ENCODE results near the gene TROAP.

TROAP gene

GRCh38 chr12:49283541-49284429, 39.3 kb upstream of the TROAP start:
- Histone ChIP-seq H3K9me3 (ENCODE audit: control insufficient read depth in 1 of 2, low read length in 2 of 2) (no peaks in the 10 kb centered on the region), H3K27ac (ENCODE audit: low read depth, low read length) (no peak overlapping the region), H3K36me3 (ENCODE audit: control insufficient read depth in 1 of 2, insufficient read depth in 2 of 2, low read length in 2 of 2) (no peaks in the 10 kb centered on the region), H3K4me3 (ENCODE audit: low read depth in 1 of 2, low read length in 2 of 2) (no peak overlapping the region), H3K4me1 (ENCODE audit: control insufficient read depth in 1 of 2, insufficient read depth in 2 of 2, low read length in 2 of 2) (no peaks in the 10 kb centered on the region), H3K27me3 (ENCODE audit: control insufficient read depth in 1 of 2, insufficient read depth in 2 of 2, low read length in 2 of 2) (peaks cover under 1 to 5% of the 10 kb centered on the region in 2 donors), H3K9ac (ENCODE audit: low read depth in 1 of 2, low read length in 2 of 2) (no peak overlapping the region)

DNA sequence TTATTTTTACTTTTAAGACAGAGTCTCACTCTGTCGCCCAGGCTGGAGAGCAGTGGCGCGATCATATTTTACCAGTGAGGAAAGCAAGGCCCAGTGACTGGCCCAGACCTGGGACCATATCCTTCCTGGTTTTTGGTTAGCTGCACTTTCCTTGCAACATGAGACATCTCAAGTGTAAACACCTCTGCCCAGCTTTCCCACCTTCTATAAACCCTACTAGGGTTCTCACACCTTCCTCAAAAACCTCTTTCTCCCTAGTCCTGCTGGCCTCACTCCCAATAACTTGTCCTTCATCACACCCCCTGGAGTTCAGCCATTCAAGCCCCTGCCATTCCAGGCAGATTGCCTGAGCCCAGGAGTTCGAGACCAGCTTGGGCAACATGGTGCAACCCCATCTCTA, 38.4 kb upstream of the TROAP start:
- Histone ChIP-seq H3K4me3 (ENCODE audit: low read depth in 1 of 2, low read length in 2 of 2) (no peak overlapping the region), H3K36me3 (ENCODE audit: control insufficient read depth in 1 of 2, insufficient read depth in 2 of 2, low read length in 2 of 2) (no peaks in the 10 kb centered on the region), H3K27me3 (ENCODE audit: control insufficient read depth in 1 of 2, insufficient read depth in 2 of 2, low read length in 2 of 2) (peaks cover 5 to 6% of the 10 kb centered on the region in 2 donors), H3K9ac (ENCODE audit: low read depth in 1 of 2, low read length in 2 of 2) (no peak overlapping the region), H3K4me1 (ENCODE audit: control insufficient read depth in 1 of 2, insufficient read depth in 2 of 2, low read length in 2 of 2) (no peaks in the 10 kb centered on the region), H3K27ac (ENCODE audit: low read depth, low read length) (no peak overlapping the region), H3K9me3 (ENCODE audit: control insufficient read depth in 1 of 2, low read length in 2 of 2) (no peaks in the 10 kb centered on the region)

DNA sequence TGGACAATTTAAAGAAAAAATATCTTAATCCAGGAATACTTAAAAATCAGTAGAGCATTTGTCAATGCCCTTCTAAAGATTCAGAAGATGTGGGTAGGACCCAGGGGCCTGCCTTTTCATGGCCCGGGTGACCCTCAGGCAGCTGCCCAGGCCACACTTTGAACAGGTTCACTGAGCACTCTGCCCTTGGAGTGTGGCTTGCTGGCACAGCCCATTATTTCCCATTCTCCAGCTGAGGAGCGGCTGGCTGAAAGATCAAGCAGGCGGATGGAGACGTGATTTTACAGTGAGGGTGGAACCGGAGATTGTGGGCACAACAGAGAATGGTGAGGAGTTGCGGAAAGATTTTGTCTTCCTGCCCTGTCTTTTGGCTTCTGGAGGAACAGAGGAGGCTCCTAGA, 35.2 kb upstream of the TROAP start:
- H3K27ac ChIP-seq (ENCODE audit: low read depth, low read length), result no peak overlapping the region
- H3K4me1 ChIP-seq (ENCODE audit: control insufficient read depth in 1 of 2, insufficient read depth in 2 of 2, low read length in 2 of 2), result peaks cover under 1 to 7% of the 10 kb centered on the region in 2 donors
- H3K9ac ChIP-seq (ENCODE audit: low read depth in 1 of 2, low read length in 2 of 2), result no peak overlapping the region
- H3K27me3 ChIP-seq (ENCODE audit: control insufficient read depth in 1 of 2, insufficient read depth in 2 of 2, low read length in 2 of 2), result peaks cover 5 to 6% of the 10 kb centered on the region in 2 donors
- H3K9me3 ChIP-seq (ENCODE audit: control insufficient read depth in 1 of 2, low read length in 2 of 2), result no peaks in the 10 kb centered on the region
- H3K36me3 ChIP-seq (ENCODE audit: control insufficient read depth in 1 of 2, insufficient read depth in 2 of 2, low read length in 2 of 2), result no peaks in the 10 kb centered on the region
- H3K4me3 ChIP-seq (ENCODE audit: low read depth in 1 of 2, low read length in 2 of 2), result no peak overlapping the region

GRCh38 chr12:49288412-49288853, 34.6 kb upstream of the TROAP start:
- Histone ChIP-seq H3K4me3 (ENCODE audit: low read depth in 1 of 2, low read length in 2 of 2) (no peak overlapping the region), H3K36me3 (ENCODE audit: control insufficient read depth in 1 of 2, insufficient read depth in 2 of 2, low read length in 2 of 2) (no peaks in the 10 kb centered on the region), H3K27ac (ENCODE audit: low read depth, low read length) (no peak overlapping the region), H3K4me1 (ENCODE audit: control insufficient read depth in 1 of 2, insufficient read depth in 2 of 2, low read length in 2 of 2) (peaks cover 6 to 12% of the 10 kb centered on the region in 2 donors), H3K9me3 (ENCODE audit: control insufficient read depth in 1 of 2, low read length in 2 of 2) (no peaks in the 10 kb centered on the region), H3K27me3 (ENCODE audit: control insufficient read depth in 1 of 2, insufficient read depth in 2 of 2, low read length in 2 of 2) (peaks cover 5 to 6% of the 10 kb centered on the region in 2 donors), H3K9ac (ENCODE audit: low read depth in 1 of 2, low read length in 2 of 2) (no peak overlapping the region)

DNA sequence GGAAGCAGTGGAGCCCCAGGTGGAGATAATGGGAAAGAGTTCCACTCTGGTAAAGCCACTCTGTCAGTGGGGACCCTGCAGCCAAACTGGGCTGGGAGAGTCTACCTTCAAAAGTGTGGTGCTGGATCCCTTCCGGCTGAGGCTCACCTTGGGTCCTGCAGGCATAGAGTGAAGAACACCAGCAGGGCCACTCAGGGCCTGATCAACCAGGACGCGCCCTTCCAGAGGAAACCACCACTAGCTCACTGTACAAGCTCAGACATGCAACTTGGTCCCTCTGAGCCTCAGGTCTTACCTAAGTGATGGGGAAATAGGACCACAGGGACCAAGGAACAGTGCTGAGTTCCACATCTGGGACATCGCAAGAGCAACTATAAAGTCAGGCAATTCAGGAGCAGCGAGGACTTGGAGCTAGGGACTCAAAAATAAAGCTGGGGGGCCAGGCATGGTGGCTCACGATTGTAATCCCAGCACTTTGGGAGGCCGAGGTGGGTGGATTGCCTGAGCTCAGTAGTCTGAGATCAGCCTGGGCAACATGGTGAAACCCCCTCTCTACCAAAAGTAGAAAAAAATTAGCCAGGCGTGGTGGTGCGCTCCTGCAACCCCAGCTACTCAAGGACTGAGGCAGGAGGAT, 34.0 kb upstream of the TROAP start:
- Histone ChIP-seq H3K4me3 (ENCODE audit: low read depth in 1 of 2, low read length in 2 of 2) (no peak overlapping the region), H3K9ac (ENCODE audit: low read depth in 1 of 2, low read length in 2 of 2) (no peak overlapping the region), H3K27me3 (ENCODE audit: control insufficient read depth in 1 of 2, insufficient read depth in 2 of 2, low read length in 2 of 2) (peaks cover 6% of the 10 kb centered on the region in 2 donors), H3K27ac (ENCODE audit: low read depth, low read length) (no peak overlapping the region), H3K4me1 (ENCODE audit: control insufficient read depth in 1 of 2, insufficient read depth in 2 of 2, low read length in 2 of 2) (peaks cover 11 to 13% of the 10 kb centered on the region in 2 donors), H3K36me3 (ENCODE audit: control insufficient read depth in 1 of 2, insufficient read depth in 2 of 2, low read length in 2 of 2) (no peaks in the 10 kb centered on the region), H3K9me3 (ENCODE audit: control insufficient read depth in 1 of 2, low read length in 2 of 2) (no peaks in the 10 kb centered on the region)

GRCh38 chr12:49292729-49293055, 30.4 kb upstream of the TROAP start:
- Histone ChIP-seq H3K27ac (ENCODE audit: low read depth, low read length) (no peak overlapping the region), H3K27me3 (ENCODE audit: control insufficient read depth in 1 of 2, insufficient read depth in 2 of 2, low read length in 2 of 2) (peaks cover 35 to 36% of the 10 kb centered on the region in 2 donors)

GRCh38 chr12:49293056-49293956, 29.7 kb upstream of the TROAP start:
- Histone ChIP-seq H3K4me3 (ENCODE audit: low read depth in 1 of 2, low read length in 2 of 2) (no peak overlapping the region), H3K27ac (ENCODE audit: low read depth, low read length) (no peak overlapping the region), H3K36me3 (ENCODE audit: control insufficient read depth in 1 of 2, insufficient read depth in 2 of 2, low read length in 2 of 2) (no peaks in the 10 kb centered on the region), H3K4me1 (ENCODE audit: control insufficient read depth in 1 of 2, insufficient read depth in 2 of 2, low read length in 2 of 2) (peaks cover 27 to 29% of the 10 kb centered on the region in 2 donors), H3K9ac (ENCODE audit: low read depth in 1 of 2, low read length in 2 of 2) (no peak overlapping the region), H3K9me3 (ENCODE audit: control insufficient read depth in 1 of 2, low read length in 2 of 2) (no peaks in the 10 kb centered on the region), H3K27me3 (ENCODE audit: control insufficient read depth in 1 of 2, insufficient read depth in 2 of 2, low read length in 2 of 2) (peaks cover 41 to 42% of the 10 kb centered on the region in 2 donors)

More at GRCh38 chr12:49292729-49293055, 30.4 kb upstream of the TROAP start:
- Histone ChIP-seq H3K9me3 (ENCODE audit: control insufficient read depth in 1 of 2, low read length in 2 of 2) (no peaks in the 10 kb centered on the region), H3K36me3 (ENCODE audit: control insufficient read depth in 1 of 2, insufficient read depth in 2 of 2, low read length in 2 of 2) (no peaks in the 10 kb centered on the region), H3K4me3 (ENCODE audit: low read depth in 1 of 2, low read length in 2 of 2) (no peak overlapping the region), H3K4me1 (ENCODE audit: control insufficient read depth in 1 of 2, insufficient read depth in 2 of 2, low read length in 2 of 2) (peaks cover 23 to 27% of the 10 kb centered on the region in 2 donors), H3K9ac (ENCODE audit: low read depth in 1 of 2, low read length in 2 of 2) (no peak overlapping the region)

DNA sequence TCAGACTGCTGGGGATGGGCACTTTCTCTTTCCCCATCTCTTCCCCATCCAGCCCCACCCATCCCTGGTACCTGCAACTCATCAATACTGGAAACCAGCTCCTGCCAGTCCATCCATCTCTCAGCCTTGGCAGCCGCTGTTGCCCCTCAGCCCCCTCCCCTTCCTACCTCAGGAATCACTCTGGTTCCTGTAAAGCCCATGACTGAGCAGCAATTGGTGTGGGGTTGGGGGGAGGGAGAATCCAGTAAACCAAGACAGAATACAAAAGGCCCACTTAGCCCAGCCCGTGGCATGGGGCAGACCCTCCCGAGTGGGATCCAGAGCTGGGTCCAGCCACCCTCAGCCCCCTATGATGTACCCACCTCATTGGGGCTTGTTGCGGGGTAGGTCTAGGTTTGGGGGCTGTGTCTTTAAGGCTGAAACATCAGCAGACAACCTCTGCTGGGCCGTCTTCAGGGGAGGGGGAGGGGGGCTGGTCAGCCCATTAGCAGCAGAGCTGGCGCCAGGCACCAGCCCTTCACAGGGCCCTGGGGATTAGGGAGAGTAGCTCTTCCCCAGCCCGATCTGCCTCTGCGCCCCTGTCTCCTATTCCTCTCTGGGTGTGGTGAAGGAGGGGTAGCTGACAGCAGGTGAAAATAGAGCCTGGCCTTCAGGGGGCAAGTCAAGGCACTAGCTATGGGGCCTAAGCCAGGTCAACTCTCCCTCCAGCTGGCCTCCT, 28.8 kb upstream of the TROAP start:
- peaks cover 27 to 31% of the 10 kb centered on the region in 2 donors for H3K4me1 ChIP-seq (ENCODE audit: control insufficient read depth in 1 of 2, insufficient read depth in 2 of 2, low read length in 2 of 2)
- peaks cover 42 to 47% of the 10 kb centered on the region in 2 donors for H3K27me3 ChIP-seq (ENCODE audit: control insufficient read depth in 1 of 2, insufficient read depth in 2 of 2, low read length in 2 of 2)
- H3K9me3 ChIP-seq (ENCODE audit: control insufficient read depth in 1 of 2, low read length in 2 of 2), result no peaks in the 10 kb centered on the region
- H3K4me3 ChIP-seq (ENCODE audit: low read depth in 1 of 2, low read length in 2 of 2), result no peak overlapping the region
- no peak overlapping the region for H3K9ac ChIP-seq (ENCODE audit: low read depth in 1 of 2, low read length in 2 of 2)
- H3K27ac ChIP-seq (ENCODE audit: low read depth, low read length), result no peak overlapping the region
- no peaks in the 10 kb centered on the region for H3K36me3 ChIP-seq (ENCODE audit: control insufficient read depth in 1 of 2, insufficient read depth in 2 of 2, low read length in 2 of 2)

- Histone ChIP-seq H3K9me3 (ENCODE audit: control insufficient read depth in 1 of 2, low read length in 2 of 2) (no peaks in the 10 kb centered on the region), H3K4me1 (ENCODE audit: control insufficient read depth in 1 of 2, insufficient read depth in 2 of 2, low read length in 2 of 2) (peaks cover 27 to 31% of the 10 kb centered on the region in 2 donors), H3K27me3 (ENCODE audit: control insufficient read depth in 1 of 2, insufficient read depth in 2 of 2, low read length in 2 of 2) (peaks cover 41 to 47% of the 10 kb centered on the region in 2 donors), H3K36me3 (ENCODE audit: control insufficient read depth in 1 of 2, insufficient read depth in 2 of 2, low read length in 2 of 2) (no peaks in the 10 kb centered on the region), H3K4me3 (ENCODE audit: low read depth in 1 of 2, low read length in 2 of 2) (no peak overlapping the region), H3K27ac (ENCODE audit: low read depth, low read length) (no peak overlapping the region), H3K9ac (ENCODE audit: low read depth in 1 of 2, low read length in 2 of 2) (no peak overlapping the region)
Observed at GRCh38 chr12:49294804-49295081, 28.3 kb upstream of the TROAP start.

Measured in duodenal mucosa (tissue), 2 donors.